Peyer's patch (tissue), 4 donors: ENCODE results near the gene KCNQ2. TPM values are rescaled to one million over a fixed set of nuclear protein-coding genes. Genes with fewer than 3 reads are reported as not detected.

Experiments
- DNase-seq, 3 donors: peaks; one replicate each; pipeline ENCODE4 v3.0.0-alpha.2; 2017 to 2019
- H3K27ac ChIP-seq, 4 donors: fragments of 200-600 bp; sonication (generic); one replicate each; pipeline ENCODE4 v1.5.1; 2016 to 2019
- H3K27me3 ChIP-seq, 2 donors: fragments of 200-600 bp; sonication (generic); one replicate each; pipeline ENCODE4 v1.5.1; 2019
- H3K36me3 ChIP-seq, 3 donors: fragments of 200-600 bp; sonication (generic); one replicate each; pipeline ENCODE4 v1.5.1; 2016 to 2019
- H3K4me1 ChIP-seq, 4 donors: fragments of 200-600 bp; sonication (generic); one replicate each; pipeline ENCODE4 v1.5.1; 2016 to 2019
- H3K4me3 ChIP-seq, 4 donors: fragments of 200-600 bp; sonication (generic); 1 replicate in 3 of 4; 2 replicates in 1 of 4; pipeline ENCODE4 v1.5.1; 2016 to 2019; ENCODE audit warnings: mild to moderate bottlenecking in 1 of 4
- H3K9me3 ChIP-seq, 4 donors: fragments of 200-600 bp; sonication (generic); one replicate each; pipeline ENCODE4 v1.5.1; 2016 to 2019; ENCODE audit warnings: mild to moderate bottlenecking in 1 of 4
- POLR2A ChIP-seq, 2 donors: fragments of 450-650 bp; IDR thresholded peaks; one replicate each; pipeline ENCODE4 v1.5.1; 2017; ENCODE audit warnings: antibody characterized with exemption in 2 of 2, mild to moderate bottlenecking in 2 of 2, moderate library complexity in 2 of 2
- total RNA-seq, 4 donors: library from RNA; depleted of rRNA; stranded (reverse); fragments of >200 nt; gene quantifications; one replicate each; pipeline ENCODE4 v1.1.0, GENCODE V29; 2016
- TF ChIP-seq, protein P1 (sequence below), 6 experiments: fragments of 450-650 bp in 4 of 6; fragments of 200-600 bp in 2 of 6; sonication (generic) in 1 of 6; IDR thresholded peaks; one replicate each; pipeline ENCODE4 v1.5.1; 2017 to 2019; ENCODE audit warnings: antibody characterized with exemption in 6 of 6, mild to moderate bottlenecking in 3 of 6, moderate library complexity in 1 of 6

KCNQ2 gene
- total RNA-seq, 4 donors from 2014 or later = not detected

DNA sequence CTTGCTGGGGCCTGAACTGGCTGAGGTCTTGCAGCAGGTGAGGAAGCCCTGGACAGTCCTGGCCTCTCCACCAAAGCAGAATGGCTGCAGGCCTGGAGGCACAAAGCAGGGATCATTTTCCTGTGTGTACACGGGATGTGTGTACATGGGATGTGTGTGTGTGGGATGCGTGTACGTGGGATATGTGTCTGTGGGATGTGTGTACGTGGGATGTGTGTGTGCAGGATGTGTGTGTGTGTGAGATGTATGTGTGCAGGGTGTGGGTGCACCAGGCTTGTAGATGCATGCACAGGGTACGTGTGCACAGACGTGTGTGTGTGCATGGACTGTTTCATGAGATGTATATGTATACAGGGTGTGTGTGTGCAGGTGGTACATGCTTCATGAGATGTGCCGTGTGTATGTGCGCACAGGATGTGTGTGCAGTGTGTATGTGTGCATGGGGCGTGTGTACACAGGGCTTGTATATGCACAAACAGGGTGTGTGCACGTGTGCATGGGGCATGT, 103.4 kb downstream of the KCNQ2 start:
- no peaks in the 10 kb centered on the region for H3K36me3 ChIP-seq
- no peaks in the 10 kb centered on the region for H3K4me1 ChIP-seq
- H3K27ac ChIP-seq = no peak overlapping the region
- H3K27me3 ChIP-seq = no peaks in the 10 kb centered on the region
- TF ChIP-seq, protein P1, sequence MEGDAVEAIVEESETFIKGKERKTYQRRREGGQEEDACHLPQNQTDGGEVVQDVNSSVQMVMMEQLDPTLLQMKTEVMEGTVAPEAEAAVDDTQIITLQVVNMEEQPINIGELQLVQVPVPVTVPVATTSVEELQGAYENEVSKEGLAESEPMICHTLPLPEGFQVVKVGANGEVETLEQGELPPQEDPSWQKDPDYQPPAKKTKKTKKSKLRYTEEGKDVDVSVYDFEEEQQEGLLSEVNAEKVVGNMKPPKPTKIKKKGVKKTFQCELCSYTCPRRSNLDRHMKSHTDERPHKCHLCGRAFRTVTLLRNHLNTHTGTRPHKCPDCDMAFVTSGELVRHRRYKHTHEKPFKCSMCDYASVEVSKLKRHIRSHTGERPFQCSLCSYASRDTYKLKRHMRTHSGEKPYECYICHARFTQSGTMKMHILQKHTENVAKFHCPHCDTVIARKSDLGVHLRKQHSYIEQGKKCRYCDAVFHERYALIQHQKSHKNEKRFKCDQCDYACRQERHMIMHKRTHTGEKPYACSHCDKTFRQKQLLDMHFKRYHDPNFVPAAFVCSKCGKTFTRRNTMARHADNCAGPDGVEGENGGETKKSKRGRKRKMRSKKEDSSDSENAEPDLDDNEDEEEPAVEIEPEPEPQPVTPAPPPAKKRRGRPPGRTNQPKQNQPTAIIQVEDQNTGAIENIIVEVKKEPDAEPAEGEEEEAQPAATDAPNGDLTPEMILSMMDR (IDR thresholded peaks at IDR 0.05) = no peak
- TF ChIP-seq POLR2A (IDR thresholded peaks at IDR 0.05) = no peak
- no peaks in the 10 kb centered on the region for H3K9me3 ChIP-seq
- no peak for DNase-seq
- no peak overlapping the region for H3K4me3 ChIP-seq

DNA sequence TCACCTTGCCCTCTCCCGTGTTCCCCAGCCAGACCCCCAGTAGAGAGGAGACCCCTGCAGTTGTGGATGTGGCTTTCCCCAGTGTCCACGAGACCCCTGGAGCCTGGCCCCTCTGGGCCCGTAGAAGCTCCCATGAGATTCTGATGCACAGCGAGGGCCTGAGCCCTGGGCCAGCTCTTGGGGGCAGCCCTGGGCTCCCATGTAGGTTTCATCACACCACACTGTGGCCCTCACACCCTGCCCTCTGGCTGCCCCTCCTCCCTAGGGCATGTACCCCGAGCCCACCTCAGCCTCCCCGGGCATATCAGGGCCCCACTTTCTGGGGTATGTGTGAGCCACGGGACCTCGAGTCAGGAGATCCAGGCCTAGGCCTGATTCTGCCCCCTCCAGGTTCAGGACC, 104.3 kb downstream of the KCNQ2 start:
- DNase-seq = no peak
- H3K9me3 ChIP-seq = no peaks in the 10 kb centered on the region
- no peaks in the 10 kb centered on the region for H3K36me3 ChIP-seq
- no peak overlapping the region for H3K27ac ChIP-seq
- no peaks in the 10 kb centered on the region for H3K4me1 ChIP-seq
- no peaks in the 10 kb centered on the region for H3K27me3 ChIP-seq
- no peak for TF ChIP-seq POLR2A (IDR thresholded peaks at IDR 0.05)
- TF ChIP-seq, protein P1 (IDR thresholded peaks at IDR 0.05) = no peak
- no peak overlapping the region for H3K4me3 ChIP-seq

DNA sequence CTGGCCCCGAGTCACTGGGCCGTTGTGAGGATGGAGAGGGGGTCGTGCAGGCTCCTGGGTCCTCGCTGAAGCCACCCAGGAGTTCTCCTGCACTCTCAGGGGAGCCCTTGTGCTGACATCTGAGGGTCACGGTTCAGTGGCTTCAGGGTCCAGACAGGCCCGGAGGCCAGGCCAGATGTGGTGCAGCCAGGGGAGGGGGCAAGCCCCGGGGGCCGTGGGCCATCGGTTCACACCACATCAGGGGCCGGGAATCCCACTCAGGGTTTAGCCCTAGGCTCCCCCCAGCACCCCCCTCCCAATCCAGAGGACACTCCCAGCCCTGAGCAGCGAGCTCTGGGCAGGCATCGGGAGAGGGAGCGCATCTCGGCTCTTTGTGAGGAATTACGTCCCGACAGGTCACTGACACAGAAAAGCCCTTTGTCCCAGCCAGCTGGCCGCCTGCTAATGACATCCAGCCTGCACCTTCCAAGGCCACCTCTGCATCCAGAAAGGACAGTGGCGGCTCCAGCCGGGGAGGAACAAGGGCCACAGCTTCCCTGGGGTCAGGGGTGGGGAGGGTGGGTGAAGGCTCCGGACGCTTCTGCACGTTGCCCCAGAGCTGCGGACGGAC, 104.9 kb downstream of the KCNQ2 start:
- Histone ChIP-seq H3K36me3 (no peaks in the 10 kb centered on the region), H3K4me3 (no peak overlapping the region), H3K9me3 (no peaks in the 10 kb centered on the region), H3K4me1 (no peaks in the 10 kb centered on the region), H3K27ac (no peak overlapping the region), H3K27me3 (no peaks in the 10 kb centered on the region)
- TF ChIP-seq, protein P1 (IDR thresholded peaks at IDR 0.05) = no peak
- no peak for TF ChIP-seq POLR2A (IDR thresholded peaks at IDR 0.05)
- no peak for DNase-seq

DNA sequence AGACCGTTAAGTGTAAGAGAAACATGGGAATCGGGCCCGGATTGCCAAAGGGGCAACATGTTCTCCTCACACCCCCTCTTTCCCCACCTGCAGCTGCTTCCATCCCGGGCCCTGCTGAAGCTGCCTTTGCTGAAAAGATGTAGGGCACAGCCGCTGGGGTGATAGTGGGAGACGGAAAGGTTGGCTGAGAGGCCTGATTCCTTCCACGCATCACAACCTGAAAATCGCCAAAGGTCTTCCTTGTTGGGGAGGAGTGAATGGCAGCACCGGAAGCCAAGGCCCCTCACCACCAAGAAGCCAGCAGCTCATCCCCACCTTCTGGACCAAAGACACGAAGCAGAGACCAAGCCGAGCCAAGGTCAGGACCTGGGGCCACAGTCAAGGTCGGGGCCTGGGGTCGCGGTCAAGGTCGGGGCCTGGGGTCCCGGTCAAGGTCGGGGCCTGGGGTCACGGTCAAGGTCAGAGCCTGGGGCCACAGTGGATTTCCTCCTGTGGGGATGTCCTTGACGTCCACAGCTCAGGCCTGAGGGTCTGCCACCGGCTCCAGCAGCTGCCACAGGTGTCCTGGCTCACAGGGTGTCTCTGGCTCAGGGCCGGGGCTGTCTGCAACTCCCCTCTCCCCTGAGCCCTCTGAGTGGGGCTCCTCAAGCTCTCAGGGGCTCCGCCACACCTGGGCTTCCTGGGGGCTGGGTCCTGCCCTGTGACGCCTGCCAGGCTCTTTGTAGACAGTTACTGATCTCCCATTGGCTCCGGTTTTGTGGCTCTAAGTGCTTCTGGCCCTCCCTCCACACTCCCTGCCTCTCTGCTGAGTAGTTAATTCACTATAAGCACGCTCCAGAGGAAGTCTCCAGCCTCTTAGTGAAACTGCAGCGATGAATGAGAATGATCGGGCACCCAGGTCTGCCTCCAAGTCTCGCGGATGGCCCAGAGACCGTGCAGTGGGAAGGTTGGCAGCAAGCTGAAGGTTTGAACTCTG, 105.8 kb downstream of the KCNQ2 start:
- DNase-seq = no peak
- no peaks in the 10 kb centered on the region for H3K36me3 ChIP-seq
- no peak for TF ChIP-seq POLR2A (IDR thresholded peaks at IDR 0.05)
- TF ChIP-seq, protein P1 (IDR thresholded peaks at IDR 0.05) = no peak
- H3K9me3 ChIP-seq = no peaks in the 10 kb centered on the region
- H3K27ac ChIP-seq = no peak overlapping the region
- no peaks in the 10 kb centered on the region for H3K4me1 ChIP-seq
- H3K27me3 ChIP-seq = no peaks in the 10 kb centered on the region
- no peak overlapping the region for H3K4me3 ChIP-seq

DNA sequence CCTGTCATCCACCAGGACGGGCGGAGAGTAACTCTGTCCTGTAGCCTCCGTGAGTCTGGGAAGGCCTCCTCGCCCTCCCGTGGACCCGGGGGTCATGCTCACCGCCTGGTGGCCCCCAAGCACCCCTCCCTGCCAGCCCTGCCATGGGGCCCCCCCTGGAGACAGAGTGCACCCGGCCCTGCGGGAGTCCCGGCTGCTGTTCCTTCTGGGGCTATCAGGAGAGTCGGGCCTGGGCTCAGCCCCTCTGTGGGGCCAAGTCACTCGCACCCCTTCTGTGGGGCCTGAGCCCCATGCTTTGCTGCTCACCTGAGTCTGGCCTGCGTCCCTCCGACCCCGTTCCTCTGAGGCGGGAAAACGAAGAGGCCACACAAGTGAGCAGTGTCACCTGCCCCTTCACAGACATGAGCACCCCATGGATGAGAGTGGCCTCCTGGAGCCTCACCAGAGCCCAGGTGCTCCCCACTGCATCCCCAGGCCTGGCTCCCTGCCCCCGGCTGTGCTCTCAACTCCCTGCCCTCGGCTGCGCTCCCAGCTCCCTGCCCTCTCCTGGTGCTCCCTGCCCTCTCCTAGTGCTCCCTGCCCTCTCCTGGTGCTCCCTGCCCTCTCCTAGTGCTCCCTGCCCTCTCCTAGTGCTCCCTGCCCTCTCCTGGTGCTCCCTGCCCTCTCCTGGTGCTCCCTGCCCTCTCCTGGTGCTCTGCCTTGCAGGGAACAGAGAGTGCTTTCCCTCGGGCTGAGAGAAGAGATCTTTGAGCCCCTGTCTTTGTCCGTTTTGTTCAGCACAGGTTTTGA, 106.7 kb downstream of the KCNQ2 start:
- no peaks in the 10 kb centered on the region for H3K9me3 ChIP-seq
- H3K27ac ChIP-seq = no peak overlapping the region
- peaks cover 0 to 2% of the 10 kb centered on the region in 2 donors for H3K27me3 ChIP-seq
- DNase-seq = no peak
- TF ChIP-seq, protein P1 (IDR thresholded peaks at IDR 0.05) = no peak
- no peak for TF ChIP-seq POLR2A (IDR thresholded peaks at IDR 0.05)
- H3K4me3 ChIP-seq = no peak overlapping the region
- H3K4me1 ChIP-seq = peaks cover 0 to 2% (median 0%) of the 10 kb centered on the region in 4 donors
- H3K36me3 ChIP-seq = no peaks in the 10 kb centered on the region
